Tibial artery (tissue), 4 donors: ENCODE results near the gene PPP2R5E.
"Not testable (repeated sequence)": the region's sequence is repeated elsewhere in the genome, so short reads cannot be mapped to it uniquely, and the experiment has no call there.

Experiments used
- DNase-seq, 2 donors: peaks; one replicate each; pipeline ENCODE4 v3.0.0-alpha.2; 2019
- H3K27ac ChIP-seq, 2 donors: fragments of 200-600 bp; sonication (generic) in 1 of 2; 1 replicate in 1 of 2; 2 replicates in 1 of 2; pipeline ENCODE4 v1.5.1; 2018 to 2019; ENCODE audit warnings: mild to moderate bottlenecking in 1 of 2
- H3K27me3 ChIP-seq, 2 donors: fragments of 200-600 bp; sonication (generic) in 1 of 2; one replicate each; pipeline versions ENCODE4 v1.5.1 to v1.6.0; 2016 to 2019
- H3K36me3 ChIP-seq, 3 donors: fragments of 200-600 bp; sonication (generic) in 2 of 3; one replicate each; pipeline ENCODE4 v1.5.1; 2016 to 2019; ENCODE audit warnings: mild to moderate bottlenecking in 2 of 3
- H3K4me1 ChIP-seq, 4 donors: fragments of 200-600 bp; sonication (generic) in 2 of 4; 1 replicate in 3 of 4; 2 replicates in 1 of 4; pipeline ENCODE4 v1.5.1; 2016 to 2019
- H3K4me3 ChIP-seq, 2 donors: fragments of 200-600 bp; sonication (generic) in 1 of 2; 1 replicate in 1 of 2; 2 replicates in 1 of 2; pipeline ENCODE4 v1.5.1; 2018 to 2019; ENCODE audit warnings: mild to moderate bottlenecking in 2 of 2
- H3K9me3 ChIP-seq, 3 donors: fragments of 200-600 bp; sonication (generic) in 1 of 3; one replicate each; pipeline ENCODE4 v1.5.1; 2016 to 2019
- CTCF ChIP-seq, 2 experiments: fragments of 200-600 bp in 1 of 2; fragments of 450-650 bp in 1 of 2; IDR thresholded peaks; one replicate each; pipeline ENCODE4 v1.5.1; 2017 to 2019; ENCODE audit warnings: antibody characterized with exemption in 2 of 2, mild to moderate bottlenecking in 1 of 2, moderate library complexity in 1 of 2
- intact Hi-C: fragments of 100-400 bp; cut with DNase I; formaldehyde crosslinking; loops from one replicate; pipeline ENCODE4 v1.15.0; 2023; ENCODE audit warnings: low total_unique reads

Gene PPP2R5E

DNA sequence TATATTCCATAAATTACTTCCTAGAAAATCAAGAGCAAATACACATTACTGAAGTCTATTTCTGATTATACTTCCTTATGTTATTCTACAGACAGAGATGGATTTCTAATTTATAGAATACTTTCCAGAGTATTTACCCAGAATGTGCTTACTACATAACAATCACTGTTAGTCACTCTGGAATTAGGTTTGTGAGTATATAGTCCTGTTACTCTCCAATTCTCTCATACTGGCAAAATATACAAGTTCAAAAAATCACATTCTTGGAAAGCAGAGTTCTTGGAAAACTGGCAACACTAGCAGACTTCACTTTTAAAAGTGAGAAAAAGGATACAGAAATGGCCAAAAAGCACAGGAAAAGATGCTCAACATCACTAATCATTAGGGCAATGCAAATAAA is 7.3 kb downstream of the PPP2R5E start:
- no peak for TF ChIP-seq CTCF (IDR thresholded peaks at IDR 0.05)
- peaks cover 0 to 7% (median 2%) of the 10 kb centered on the region in 4 donors for H3K4me1 ChIP-seq
- H3K4me3 ChIP-seq = no peak overlapping the region
- peaks cover 29 to 59% (median 32%) of the 10 kb centered on the region in 3 donors for H3K36me3 ChIP-seq
- intact Hi-C loops = no loop called here
- DNase-seq = no peak
- no peak overlapping the region for H3K27ac ChIP-seq
- no peaks in the 10 kb centered on the region for H3K27me3 ChIP-seq
- no peaks in the 10 kb centered on the region for H3K9me3 ChIP-seq

DNA sequence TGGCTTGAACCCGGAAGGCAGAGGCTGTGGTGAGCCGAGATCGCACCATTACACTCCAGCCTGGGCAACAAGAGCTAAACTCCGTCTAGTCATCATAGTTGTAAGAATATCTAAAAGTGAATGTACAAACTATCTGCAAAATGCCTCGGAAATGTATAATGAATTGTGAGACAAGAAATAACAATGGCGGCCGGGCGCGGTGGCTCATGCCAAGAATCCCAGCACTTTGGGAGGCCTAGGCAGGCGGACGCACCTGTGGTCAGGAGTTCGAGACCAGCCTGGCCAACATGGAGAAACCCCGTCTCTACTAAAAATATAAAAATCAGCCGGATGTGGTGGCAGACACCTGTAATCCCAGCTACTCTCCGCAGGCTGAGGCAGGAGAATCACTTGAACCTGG is 9.7 kb downstream of the PPP2R5E start:
- Histone ChIP-seq H3K9me3 (no peaks in the 10 kb centered on the region), H3K27ac (no peak overlapping the region), H3K4me1 (no peaks in the 10 kb centered on the region), H3K27me3 (no peaks in the 10 kb centered on the region), H3K36me3 (peaks cover 18 to 54% (median 22%) of the 10 kb centered on the region in 3 donors), H3K4me3 (no peak overlapping the region)
- no peak for DNase-seq
- TF ChIP-seq CTCF (IDR thresholded peaks at IDR 0.05) = no peak
- intact Hi-C loops = no loop called here

DNA sequence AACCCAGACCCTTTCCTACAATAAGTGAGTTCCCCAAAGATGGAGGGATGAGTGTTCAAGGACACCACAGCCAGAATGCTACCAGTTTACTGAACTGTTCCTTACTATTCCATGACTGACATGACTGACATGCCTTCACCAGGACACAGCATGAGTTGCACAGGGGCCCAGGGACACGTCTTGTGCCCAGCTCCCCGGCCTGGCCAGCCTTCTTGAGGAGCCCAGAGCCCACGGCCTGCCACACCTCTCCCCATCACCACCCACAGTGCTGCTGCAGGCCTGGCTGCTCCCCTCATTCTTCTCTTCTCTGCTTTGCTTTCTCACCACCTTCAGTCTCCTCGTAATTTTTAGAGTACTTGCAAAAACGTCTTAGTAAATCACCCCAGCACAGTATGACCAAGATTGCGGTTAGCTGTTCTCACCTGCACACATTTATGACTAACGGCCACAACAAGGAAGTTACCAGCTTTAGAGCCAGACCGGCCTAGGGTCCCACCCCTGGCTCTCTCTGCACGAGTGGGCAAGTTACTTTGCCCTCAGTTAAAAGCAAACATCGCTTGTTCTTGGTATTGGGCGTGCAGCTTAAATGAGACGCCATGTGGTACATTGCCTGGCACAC is 18.5 kb downstream of the PPP2R5E start:
- TF ChIP-seq CTCF (IDR thresholded peaks at IDR 0.05) = no peak
- no peak overlapping the region for H3K27ac ChIP-seq
- intact Hi-C loops = no loop called here

DNA sequence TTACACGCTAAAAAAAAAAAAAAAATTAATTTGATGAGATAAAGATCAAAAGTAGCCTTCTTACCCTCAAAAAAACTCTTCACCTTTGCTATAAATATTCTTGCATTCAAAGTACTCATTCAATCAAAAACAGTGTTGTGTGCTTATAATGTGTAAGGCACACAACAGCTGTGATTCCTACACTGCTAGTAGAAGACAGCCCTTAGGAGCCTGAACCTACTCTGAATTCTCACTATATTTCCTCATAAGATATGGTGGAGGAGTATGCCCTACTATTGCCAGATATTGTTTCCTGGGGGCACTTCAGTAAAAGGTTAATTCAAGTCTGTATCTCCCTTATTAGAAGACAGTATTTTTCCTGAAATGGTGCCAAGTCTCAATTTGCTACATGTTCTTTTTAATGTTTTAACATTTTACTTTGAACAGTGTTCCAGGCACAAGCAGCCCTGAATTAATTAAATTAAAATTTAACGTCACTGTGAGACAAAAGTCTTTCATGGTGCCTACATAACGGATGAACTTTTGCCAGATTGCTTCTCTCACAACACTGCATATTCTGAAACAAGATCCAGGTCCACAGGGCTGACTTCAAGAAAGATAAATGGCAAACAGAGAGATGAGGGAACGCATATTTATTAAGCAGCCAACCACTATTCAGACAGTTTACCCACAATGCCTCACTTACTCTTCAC is 19.3 kb downstream of the PPP2R5E start:
- H3K9me3 ChIP-seq = no peaks in the 10 kb centered on the region
- H3K36me3 ChIP-seq = peaks cover 0 to 3% (median 0%) of the 10 kb centered on the region in 3 donors
- TF ChIP-seq CTCF (IDR thresholded peaks at IDR 0.05) = no peak
- intact Hi-C loops = no loop called here
- DNase-seq = no peak
- no peak overlapping the region for H3K27ac ChIP-seq
- H3K4me3 ChIP-seq = no peak overlapping the region
- H3K27me3 ChIP-seq = no peaks in the 10 kb centered on the region
- H3K4me1 ChIP-seq = peaks cover 0 to 9% (median 2%) of the 10 kb centered on the region in 4 donors

More for the DNA sequence above, 18.5 kb downstream of the PPP2R5E start:
- no peaks in the 10 kb centered on the region for H3K9me3 ChIP-seq
- no peak overlapping the region for H3K4me3 ChIP-seq
- peaks cover 0 to 9% (median 2%) of the 10 kb centered on the region in 4 donors for H3K4me1 ChIP-seq
- H3K36me3 ChIP-seq = peaks cover 0 to 5% (median 3%) of the 10 kb centered on the region in 3 donors
- no peaks in the 10 kb centered on the region for H3K27me3 ChIP-seq
- DNase-seq = no peak

DNA sequence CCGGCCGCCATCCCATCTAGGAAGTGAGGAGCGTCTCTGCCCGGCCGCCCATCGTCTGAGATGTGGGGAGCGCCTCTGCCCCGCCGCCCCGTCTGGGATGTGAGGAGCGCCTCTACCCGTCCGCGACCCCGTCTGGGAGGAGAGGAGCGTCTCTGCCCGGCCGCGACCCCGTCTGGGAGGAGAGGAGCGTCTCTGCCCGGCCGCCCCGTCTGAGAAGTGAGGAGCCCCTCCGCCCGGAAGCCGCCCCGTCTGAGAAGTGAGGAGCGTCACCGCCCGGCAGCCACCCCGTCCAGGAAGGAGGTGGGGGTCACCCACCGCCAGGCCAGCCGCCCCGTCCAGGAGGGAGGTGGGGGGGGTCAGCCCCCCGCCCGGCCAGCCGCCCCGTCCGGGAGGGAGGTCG is 20.7 kb downstream of the PPP2R5E start:
- intact Hi-C loops, H3K4me3 ChIP-seq, H3K36me3 ChIP-seq: not testable (repeated sequence)

GRCh38 chr14:63517354-63517753 is 25.8 kb downstream of the PPP2R5E start:
- H3K4me1 ChIP-seq = peaks cover 0 to 14% (median 0%) of the 10 kb centered on the region in 4 donors
- H3K9me3 ChIP-seq = no peaks in the 10 kb centered on the region
- no peaks in the 10 kb centered on the region for H3K27me3 ChIP-seq
- no peaks in the 10 kb centered on the region for H3K36me3 ChIP-seq
- DNase-seq = no peak
- intact Hi-C loops = no loop called here
- TF ChIP-seq CTCF (IDR thresholded peaks at IDR 0.05) = no peak
- no peak overlapping the region for H3K27ac ChIP-seq
- H3K4me3 ChIP-seq = no peak overlapping the region

More for the DNA sequence above, 20.7 kb downstream of the PPP2R5E start:
- H3K27ac ChIP-seq, H3K9me3 ChIP-seq, H3K4me1 ChIP-seq, DNase-seq, H3K27me3 ChIP-seq: not testable (repeated sequence)
